MM.1S (cell line): Measurements from ENCODE around the gene XYLT1.

Source experiments
- DNase-seq: peaks from one replicate; pipeline ENCODE4 v3.0.0-alpha.2; 2015
- H2AFZ ChIP-seq: fragments of 300-600 bp; sonication (generic); 2 replicates; pipeline ENCODE4 v1.6.0; 2016; ENCODE audit warnings: antibody characterized with exemption, low read length
- H3F3A ChIP-seq: fragments of 300-600 bp; sonication (generic); 2 replicates; pipeline ENCODE4 v1.6.1; 2016; ENCODE audit warnings: mild to moderate bottlenecking, antibody characterized with exemption, low read length, moderate library complexity, mixed read lengths; ENCODE audit not compliant: insufficient read depth
- H3K27ac ChIP-seq: fragments of 300-600 bp; sonication (generic); 2 replicates; pipeline ENCODE4 v1.5.1; 2016; ENCODE audit warnings: mild to moderate bottlenecking, low read length
- H3K27me3 ChIP-seq: fragments of 300-600 bp; sonication (generic); replicated peaks from 2 replicates; pipeline ENCODE4 v1.6.0; 2016; ENCODE audit warnings: low read length; ENCODE audit not compliant: insufficient read depth
- H3K36me3 ChIP-seq: fragments of 300-600 bp; sonication (generic); replicated peaks from 2 replicates; pipeline ENCODE4 v1.6.1; 2016; ENCODE audit warnings: mild to moderate bottlenecking, low read length, mixed read lengths; ENCODE audit not compliant: insufficient read depth
- H3K4me1 ChIP-seq: fragments of 300-600 bp; sonication (generic); 2 replicates; pipeline ENCODE4 v1.6.1; 2016; ENCODE audit warnings: low read length, mixed read lengths
- H3K4me2 ChIP-seq: fragments of 300-600 bp; sonication (generic); 2 replicates; pipeline ENCODE4 v1.6.0; 2016; ENCODE audit warnings: low read depth, low read length
- H3K4me3 ChIP-seq: fragments of 300-600 bp; sonication (generic); 2 replicates; pipeline ENCODE4 v1.5.1; 2016; ENCODE audit warnings: low read length, mixed read lengths
- H3K79me2 ChIP-seq: fragments of 300-600 bp; sonication (generic); 2 replicates; pipeline ENCODE4 v1.6.1; 2016; ENCODE audit warnings: mixed run types, low read length, mixed read lengths
- H3K9ac ChIP-seq: fragments of 300-600 bp; sonication (generic); 2 replicates; pipeline ENCODE4 v1.6.1; 2016; ENCODE audit warnings: low read length, mixed read lengths
- H3K9me2 ChIP-seq: fragments of 300-600 bp; sonication (generic); replicated peaks from 2 replicates; pipeline ENCODE4 v1.6.1; 2016; ENCODE audit warnings: mild to moderate bottlenecking, low read length, mixed read lengths; ENCODE audit not compliant: insufficient read depth
- H3K9me3 ChIP-seq: fragments of 300-600 bp; sonication (generic); replicated peaks from 2 replicates; pipeline ENCODE4 v1.6.1; 2016; ENCODE audit warnings: mild to moderate bottlenecking, low read length, mixed read lengths; ENCODE audit not compliant: insufficient read depth
- H4K20me1 ChIP-seq: fragments of 300-600 bp; sonication (generic); 2 replicates; pipeline ENCODE4 v1.6.1; 2016; ENCODE audit warnings: mild to moderate bottlenecking, low read length, moderate library complexity, mixed read lengths; ENCODE audit not compliant: insufficient read depth
- CTCF ChIP-seq: fragments of 300-600 bp; sonication (generic); IDR thresholded peaks from 2 replicates; pipeline ENCODE4 v1.5.1; 2016; ENCODE audit warnings: antibody characterized with exemption, low read length, mixed read lengths
- EZH2 ChIP-seq: fragments of 300-600 bp; sonication (generic); optimal IDR thresholded peaks from 2 replicates; pipeline ENCODE3; 2017; ENCODE audit warnings: low read depth, mild to moderate bottlenecking, antibody characterized with exemption, low read length, mixed read lengths
- EZH2phosphoT487 ChIP-seq: fragments of 300-600 bp; sonication (generic); IDR thresholded peaks from 2 replicates; pipeline ENCODE4 v1.6.1; 2018; ENCODE audit warnings: antibody characterized with exemption, low read length

Gene XYLT1

DNA sequence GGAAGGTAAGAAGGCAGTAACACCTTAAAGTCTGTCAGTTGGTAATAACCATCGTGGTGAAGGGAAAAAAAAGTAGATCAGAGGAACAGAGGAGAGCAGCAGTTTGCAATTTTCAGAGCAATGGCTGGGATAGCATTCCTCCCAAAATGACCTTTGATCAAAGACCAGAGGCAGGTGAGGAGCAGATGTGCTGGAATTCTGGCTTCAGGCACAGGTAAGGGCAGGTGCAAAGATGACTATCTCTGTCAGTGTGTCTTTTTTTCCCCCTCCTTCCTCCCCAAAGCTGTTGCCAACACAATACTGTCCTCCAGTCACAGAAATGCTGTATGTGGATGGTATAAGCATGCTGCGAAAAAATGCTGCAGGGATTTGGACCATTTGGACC is 166.7 kb downstream of the XYLT1 start:
- Histone ChIP-seq H3K27ac (no peak overlapping the region), H3K9me3 (no peaks in the 10 kb centered on the region), H3K9me2 (no peaks in the 10 kb centered on the region), H3K4me2 (no peak overlapping the region), H3K36me3 (no peaks in the 10 kb centered on the region), H3K27me3 (no peaks in the 10 kb centered on the region), H3K4me3 (no peak overlapping the region), H3F3A (no peaks in the 10 kb centered on the region), H3K9ac (no peak overlapping the region), H4K20me1 (no peaks in the 10 kb centered on the region), H2AFZ (no peak overlapping the region), H3K4me1 (no peaks in the 10 kb centered on the region), H3K79me2 (peaks cover 25% of the 10 kb centered on the region)
- TF ChIP-seq CTCF: no peak
- TF ChIP-seq EZH2: no peak
- no peak for TF ChIP-seq EZH2phosphoT487
- no peak for DNase-seq

DNA sequence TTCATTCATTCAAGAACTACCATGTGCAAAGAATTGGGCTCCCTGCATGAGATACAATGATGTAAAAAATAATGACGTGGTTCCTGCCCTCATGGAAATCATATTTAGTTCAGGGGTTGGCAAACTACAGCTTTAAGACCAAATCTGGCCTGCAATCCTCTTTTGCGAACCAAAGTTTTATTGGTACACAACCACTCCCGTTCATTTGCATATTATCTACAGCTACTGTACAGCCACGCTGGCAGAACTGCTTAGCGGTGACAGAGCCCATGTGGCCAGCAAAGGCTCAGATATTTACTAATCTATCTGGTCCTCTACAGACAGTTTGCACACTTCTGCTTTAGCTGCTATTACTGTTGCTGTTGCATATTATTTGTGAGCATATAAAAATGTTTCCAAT is 167.7 kb downstream of the XYLT1 start:
- TF ChIP-seq EZH2 (no peak), EZH2phosphoT487 (no peak), CTCF (no peak)
- H3F3A ChIP-seq: no peaks in the 10 kb centered on the region
- no peak overlapping the region for H3K4me3 ChIP-seq
- H4K20me1 ChIP-seq: no peaks in the 10 kb centered on the region
- H3K27ac ChIP-seq: no peak overlapping the region
- no peaks in the 10 kb centered on the region for H3K27me3 ChIP-seq
- H3K9me2 ChIP-seq: no peaks in the 10 kb centered on the region
- H2AFZ ChIP-seq: no peak overlapping the region
- peaks cover 30% of the 10 kb centered on the region for H3K79me2 ChIP-seq
- no peak for DNase-seq
- no peaks in the 10 kb centered on the region for H3K9me3 ChIP-seq
- H3K4me2 ChIP-seq: no peak overlapping the region
- H3K9ac ChIP-seq: no peak overlapping the region
- no peaks in the 10 kb centered on the region for H3K36me3 ChIP-seq
- H3K4me1 ChIP-seq: no peaks in the 10 kb centered on the region

- no peaks in the 10 kb centered on the region for H4K20me1 ChIP-seq
- no peak for TF ChIP-seq EZH2phosphoT487
- TF ChIP-seq EZH2: no peak
- TF ChIP-seq CTCF: no peak
- no peaks in the 10 kb centered on the region for H3K9me2 ChIP-seq
- H3K4me3 ChIP-seq: no peak overlapping the region
- H3K36me3 ChIP-seq: no peaks in the 10 kb centered on the region
- no peak overlapping the region for H3K9ac ChIP-seq
- peaks cover 33% of the 10 kb centered on the region for H3K79me2 ChIP-seq
- no peak overlapping the region for H2AFZ ChIP-seq
- H3K4me1 ChIP-seq: no peaks in the 10 kb centered on the region
- no peak overlapping the region for H3K27ac ChIP-seq
- no peaks in the 10 kb centered on the region for H3K27me3 ChIP-seq
- H3K4me2 ChIP-seq: no peak overlapping the region
- no peaks in the 10 kb centered on the region for H3F3A ChIP-seq
- no peak for DNase-seq
- no peaks in the 10 kb centered on the region for H3K9me3 ChIP-seq
These were observed 168.1 kb downstream of the XYLT1 start for GRCh38 chr16:17302620-17303019.
